Stimulated activated CD4-positive, alpha-beta T cell treated with anti-CD3 and anti-CD28 coated beads, TNF-alpha, amount 100 ng/mL, for 48 hours (primary cell): ENCODE measurements around the gene POLR3K.

Experiments used
- DNase-seq, 3 donors: peaks; one replicate each; pipeline ENCODE4 v3.0.0-alpha.2; 2020; ENCODE audit warnings: low read depth in 3 of 3

POLR3K gene

DNA sequence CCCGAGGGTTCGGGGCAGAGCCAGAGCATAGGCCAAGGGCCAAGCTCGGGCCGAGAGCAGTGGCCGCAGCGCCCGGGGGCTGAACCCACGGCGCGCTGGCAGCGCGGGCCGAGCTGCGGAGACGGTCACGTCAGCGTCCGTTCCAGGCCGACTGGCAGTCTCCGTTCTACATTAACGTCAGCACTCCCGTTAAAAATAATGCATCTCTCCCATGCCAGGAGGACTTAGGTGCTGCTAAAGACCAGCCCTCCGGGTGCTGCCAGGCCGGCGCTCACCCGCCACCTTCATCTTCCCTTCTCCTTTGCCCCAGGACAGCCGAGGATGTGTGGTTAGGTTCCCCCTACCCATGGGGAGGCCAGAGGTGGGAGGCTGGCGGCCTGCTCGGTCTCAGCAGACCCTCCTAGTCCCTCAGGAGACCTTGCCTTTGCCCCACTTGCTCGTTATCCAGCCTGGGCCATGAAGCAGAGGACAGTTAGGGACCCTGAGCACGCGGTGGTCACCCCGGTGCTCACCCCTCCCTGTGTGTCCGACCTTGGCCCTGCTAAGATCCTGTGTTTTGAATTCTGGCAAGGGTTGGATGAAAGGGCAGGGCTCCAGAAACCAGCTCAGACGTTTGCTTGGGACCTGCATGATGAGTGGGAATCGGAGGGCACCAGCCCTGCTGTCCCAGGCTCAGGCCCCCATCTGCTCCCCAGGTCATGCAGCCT is 25.2 kb upstream of the POLR3K start:
- DNase-seq = peak in 1 of 3 donors; percentile 19

DNA sequence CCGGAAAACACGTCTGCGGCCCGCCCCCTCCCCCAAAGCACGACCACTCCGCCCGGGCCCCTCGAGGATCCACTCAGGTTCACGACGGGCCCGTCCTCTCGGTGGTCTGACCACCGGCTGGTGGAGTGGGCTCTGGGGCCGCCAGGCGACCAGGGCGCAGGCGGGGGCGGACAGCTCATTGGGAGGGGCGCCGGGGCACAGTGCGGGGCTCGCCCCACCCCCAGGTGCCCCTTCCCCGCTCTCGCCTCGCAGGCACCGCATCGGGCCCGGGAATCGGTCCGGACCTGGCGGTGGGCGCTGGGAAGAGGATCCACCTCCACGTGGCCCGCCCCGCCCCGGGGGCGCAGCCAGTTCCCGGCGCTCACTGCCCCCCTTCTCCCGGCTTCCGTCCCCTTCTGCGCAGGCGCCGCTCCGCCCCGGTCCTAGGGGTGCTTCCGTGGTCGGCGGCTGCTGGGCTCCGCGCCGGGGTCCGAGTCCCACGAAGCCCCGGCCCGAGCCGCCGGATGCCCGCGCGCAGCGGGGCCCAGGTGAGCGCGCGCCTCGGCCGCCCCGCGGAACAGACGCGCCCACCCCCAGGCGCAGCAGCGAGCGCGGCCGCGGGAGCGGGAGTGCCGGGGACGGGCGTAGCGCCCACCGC is 24.5 kb upstream of the POLR3K start, which contains the start of gene MPG:
MPG (plus strand) TSS at position 419 of the 637 bp plus-strand sequence; CDS start at position 504, 85 bp downstream.
- DNase-seq = peak; percentile 58 to 78 (median 72)

DNA sequence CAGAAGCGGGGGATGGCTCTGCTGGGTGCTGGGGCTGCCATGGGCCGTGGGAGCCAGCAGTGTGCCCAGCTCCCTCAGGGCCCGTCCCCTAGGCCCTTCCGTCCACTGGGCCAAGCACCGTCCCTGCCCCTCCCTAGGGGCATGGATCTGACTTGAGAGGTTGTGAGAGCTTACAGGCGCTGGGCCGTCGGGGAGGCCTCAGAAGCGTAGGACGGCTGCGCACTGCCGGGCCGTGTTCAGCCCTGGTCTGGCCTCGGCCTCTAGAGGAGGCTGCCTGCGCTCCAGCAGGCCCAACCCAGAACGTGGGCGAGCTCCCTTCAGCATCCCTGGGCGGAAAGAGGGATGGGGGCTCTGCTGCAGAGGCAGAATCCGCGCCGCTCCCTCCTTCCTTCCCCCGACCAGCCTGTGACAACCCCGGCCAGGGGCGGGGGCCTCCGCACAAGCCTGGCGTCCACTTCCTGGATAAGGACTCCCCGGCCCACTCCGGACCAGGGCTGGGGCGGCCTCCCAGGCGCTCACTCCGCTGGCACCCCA is 23.9 kb upstream of the POLR3K start:
- DNase-seq = peak in 2 of 3 donors; percentile 12 to 31

DNA sequence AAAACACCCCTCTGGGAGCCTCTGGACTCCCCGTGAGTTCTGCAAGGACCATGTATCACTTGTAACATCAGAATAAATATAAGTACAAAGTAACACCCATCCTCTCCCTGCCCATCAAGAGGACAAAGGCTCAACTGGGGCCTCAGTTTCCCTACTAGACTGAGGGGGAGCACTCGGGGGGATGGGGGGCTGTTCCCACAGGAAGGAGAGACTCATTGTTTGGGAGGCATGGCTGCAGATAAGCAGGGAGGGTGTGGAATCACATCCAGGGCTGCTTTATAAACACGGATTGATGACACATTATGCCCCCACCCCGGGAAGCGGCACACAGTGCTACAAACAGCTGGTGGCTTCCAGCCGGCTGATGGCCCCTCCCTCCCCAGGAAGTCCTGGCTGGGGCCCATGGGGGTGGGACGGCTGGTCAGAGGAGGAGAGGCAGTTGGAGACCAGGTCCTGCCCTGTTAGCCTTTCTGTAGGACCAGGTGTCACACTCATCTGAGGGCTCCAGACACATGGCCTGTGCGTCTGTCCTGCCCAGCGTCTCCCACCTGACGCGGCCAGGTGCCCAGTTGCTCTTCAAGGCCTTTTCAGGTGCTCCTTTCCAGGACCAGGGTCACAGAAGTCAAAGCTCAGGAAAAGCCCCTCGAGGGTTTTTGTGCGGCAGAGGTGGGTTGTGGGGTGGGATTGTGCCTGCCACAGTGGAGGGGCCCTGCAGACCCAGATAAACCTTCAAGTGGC is 23.3 kb upstream of the POLR3K start:
- no peak for DNase-seq

DNA sequence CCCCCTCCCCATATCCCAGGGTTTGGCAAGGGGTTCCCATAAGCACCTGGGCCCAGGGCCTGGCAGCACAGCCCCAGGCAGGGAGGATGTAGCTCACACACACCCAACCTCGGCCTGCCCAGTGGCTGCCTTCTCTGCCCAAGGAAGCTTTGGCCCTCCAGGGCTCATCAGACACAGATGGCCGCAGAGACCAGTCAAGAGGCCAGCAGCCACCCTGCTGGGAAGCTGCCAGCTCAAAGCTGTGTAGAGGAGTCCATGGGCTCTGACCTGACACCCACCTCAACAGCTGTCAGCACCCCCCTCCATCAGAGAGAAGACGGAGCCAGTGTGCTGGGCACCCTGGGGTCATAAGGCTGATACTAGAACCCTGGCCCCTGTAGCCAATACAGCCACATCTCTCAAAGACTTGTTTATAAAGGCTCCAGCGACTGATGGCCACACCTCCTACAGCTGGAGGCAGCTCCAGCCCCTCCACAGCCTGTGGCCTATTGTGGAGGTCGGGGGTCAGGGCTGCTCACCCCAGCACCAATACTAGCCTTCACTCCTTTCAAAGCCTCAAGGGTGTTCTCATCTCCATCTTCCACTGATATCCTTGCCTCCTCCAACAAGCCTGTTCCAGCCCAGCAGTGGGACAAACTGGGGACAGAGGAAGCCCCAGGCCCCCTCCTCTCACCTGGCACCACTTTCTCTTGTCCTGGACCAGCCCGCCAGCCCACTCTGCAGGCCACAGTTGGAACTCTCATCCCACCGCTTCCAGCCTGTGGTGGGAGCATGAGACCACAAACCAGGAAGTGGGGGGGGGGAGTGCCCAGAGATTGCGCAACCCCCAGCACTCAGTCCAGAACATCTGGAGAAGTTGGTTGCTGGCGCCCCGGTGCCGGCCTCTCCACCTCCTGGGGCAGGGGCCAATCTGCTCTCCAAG is 22.4 kb upstream of the POLR3K start:
- no peak for DNase-seq

DNA sequence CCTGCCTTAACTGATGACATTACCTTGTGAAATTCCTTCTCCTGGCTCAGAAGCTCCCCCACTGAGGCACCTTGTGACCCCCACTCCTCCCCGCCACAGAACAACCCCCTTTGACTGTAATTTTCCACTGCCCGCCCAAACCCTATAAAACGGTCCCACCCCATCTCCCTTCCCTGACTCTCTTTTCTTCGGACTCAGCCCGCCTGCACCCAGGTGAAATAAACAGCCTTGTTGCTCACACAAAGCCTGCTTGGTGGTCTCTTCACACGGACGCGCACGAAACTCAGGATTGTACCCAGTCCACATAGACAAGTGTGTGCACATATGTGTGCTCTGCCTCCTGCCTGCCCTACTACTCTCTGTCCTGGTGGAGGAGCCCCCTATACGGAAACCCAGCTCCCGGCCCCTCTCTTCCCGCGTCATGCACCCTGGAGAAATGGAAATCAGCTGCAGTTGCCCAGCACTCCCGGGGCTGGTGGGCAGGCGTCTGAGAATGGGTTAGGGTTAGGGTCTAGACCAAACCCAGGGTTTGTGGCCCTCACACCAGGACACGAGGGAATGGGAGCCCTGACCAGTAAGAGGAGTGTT is 21.4 kb upstream of the POLR3K start:
- DNase-seq = no peak

DNA sequence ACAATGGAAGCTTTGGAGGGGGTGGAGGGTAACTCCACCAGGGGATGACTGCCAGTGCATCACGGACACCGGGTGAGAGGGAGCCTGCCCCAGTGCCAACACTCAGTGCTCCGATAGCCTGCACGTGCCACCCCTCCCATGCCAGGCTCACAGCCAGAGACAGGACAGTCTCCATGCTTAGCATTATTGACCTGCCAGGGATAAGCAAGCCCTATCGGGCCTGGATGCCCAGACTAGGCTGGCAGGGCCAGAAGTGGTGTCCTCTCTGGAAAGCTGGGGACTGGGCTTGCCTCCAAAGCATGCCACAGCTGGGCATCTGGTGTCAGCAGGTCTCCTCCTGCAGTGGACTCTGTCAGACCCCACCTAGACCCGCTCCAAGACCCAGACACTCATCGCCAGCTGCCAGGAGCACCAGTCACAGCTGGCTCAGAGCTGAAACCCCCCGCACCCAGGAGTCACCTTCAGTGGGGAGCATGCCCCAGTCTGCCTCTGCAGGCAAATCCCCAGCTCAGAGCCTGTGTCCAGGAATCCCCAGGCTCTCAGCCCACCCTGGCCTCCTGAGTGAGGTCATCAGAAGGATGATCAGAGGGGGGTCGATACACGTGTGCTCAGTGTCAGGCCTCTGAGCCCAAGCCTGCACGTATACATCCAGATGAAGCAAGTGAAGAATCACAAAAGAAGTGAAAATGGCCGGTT is 20.8 kb upstream of the POLR3K start:
- no peak for DNase-seq

DNA sequence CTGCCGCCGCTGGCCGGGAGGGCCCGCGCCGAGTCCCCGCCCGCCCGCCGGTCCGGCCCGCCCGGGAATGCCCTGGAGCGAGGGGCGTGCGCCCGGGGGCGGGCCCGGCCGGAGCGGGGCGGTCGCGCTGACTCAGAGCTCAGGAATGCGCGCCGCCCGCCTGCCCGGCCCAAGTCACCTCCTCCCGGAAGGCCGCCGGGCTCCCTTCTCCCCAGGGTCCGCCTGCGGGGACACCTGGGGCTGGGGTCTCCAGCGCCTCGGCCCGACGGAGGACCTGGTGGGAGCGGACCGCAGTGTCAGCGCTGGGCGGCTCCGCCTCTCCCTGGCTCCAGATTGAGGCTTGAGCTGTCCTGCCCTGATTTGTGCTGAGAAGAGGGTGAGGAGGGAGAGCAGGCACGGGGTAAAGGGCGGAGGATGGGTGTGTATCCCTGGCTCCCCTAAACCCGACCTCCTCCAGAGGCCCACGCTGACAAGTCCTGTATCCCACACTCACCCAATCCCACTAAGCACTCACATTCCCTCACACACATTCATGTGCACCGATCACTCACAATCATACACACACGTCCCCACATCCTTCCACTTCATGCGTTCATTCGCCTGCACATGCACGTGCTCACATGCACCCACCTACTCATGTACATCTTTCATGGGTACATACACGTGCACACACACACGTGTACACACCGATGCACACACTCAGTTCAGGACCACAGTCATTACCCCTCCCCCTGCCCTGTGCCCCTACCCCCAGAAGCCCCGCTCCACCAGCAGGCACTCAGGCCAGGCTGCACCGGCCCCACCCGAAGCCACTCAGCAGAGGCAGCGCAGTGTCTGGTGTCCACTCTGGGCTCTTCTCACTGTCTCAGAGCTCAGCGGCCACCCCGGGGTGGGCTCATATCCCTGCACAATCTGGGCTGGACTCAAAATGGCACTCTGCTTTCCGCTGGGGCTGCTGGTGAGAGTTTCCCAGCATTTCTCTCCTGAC is 19.4 kb upstream of the POLR3K start, which contains the start of gene RHBDF1:
RHBDF1 (minus strand) TSS at position 71 of the 988 bp plus-strand sequence. CDS start 7,616 bp downstream, outside the sequence.
- no peak for DNase-seq

DNA sequence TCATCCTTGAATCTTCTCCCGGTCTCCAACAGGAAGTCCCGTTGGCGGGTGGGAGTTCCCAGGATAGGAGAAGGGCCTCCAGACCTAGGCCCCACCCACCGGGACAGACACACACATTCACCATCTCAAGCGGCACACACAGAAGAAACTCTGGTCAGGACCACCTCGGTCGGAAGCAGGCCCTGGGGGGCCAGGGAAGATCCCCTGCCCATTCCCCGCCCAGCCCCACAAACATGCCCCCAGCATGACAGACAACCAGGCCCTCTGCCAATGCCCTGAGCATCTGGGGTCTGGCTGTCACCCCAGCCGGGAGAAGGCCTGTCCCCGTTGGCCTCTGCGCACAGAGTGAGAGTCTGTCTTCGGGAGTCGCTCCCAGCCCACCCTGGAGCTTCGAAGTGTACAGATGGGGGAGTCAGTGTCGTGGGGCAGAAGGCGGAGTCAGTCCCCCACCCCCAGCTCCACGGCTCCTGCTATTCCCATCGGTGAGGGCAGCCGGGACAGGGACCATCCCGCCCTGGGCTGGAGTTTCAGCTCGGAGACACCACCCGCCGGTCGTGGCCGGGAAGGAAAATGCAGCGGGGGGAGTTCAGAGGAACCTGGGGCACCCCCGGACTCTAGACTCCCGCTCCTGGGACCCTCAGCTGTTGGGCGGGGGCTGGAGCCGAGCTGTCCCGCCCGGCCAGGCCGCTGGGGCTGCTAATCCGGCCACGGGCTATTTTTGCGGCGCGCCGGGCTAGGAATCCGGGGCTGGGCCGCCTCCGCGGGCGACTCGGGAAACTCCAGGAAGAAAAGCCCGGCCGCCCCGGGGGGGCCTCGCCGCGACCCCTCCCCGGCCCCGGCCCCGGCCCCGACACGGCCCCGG is 18.4 kb upstream of the POLR3K start:
- no peak for DNase-seq

DNA sequence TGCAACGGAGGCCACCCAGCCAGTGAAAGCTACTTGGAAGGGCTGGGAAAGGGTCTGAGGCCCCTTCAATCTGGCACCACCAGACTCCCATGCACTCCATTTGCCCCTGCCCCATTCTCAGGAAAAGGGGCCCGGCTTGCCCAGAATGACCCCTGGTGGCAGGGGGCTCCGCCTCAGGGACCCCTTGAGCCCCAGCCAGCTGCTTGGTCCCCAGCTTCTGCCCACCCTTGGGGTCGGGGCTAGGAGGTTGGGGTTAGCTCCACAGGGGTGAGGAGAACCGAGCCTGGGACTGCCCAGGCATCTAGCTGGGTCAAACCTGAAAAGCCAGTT is 17.8 kb upstream of the POLR3K start:
- DNase-seq = no peak

DNA sequence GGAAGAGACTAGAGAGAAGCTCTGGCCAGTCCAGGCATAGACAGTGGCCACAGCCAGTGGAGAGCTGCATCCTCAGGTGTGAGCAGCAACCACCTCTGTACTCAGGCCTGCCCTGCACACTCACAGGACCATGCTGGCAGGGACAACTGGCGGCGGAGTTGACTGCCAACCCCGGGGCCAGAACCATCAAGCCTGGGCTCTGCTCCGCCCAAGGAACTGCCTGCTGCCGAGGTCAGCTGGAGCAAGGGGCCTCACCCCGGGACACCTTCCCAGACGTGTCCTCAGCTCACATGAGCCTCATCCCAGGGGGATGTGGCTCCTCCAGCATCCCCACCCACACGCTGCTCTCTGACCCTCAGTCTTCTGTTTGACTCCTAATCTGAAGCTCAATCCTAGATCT is 15.8 kb upstream of the POLR3K start:
- DNase-seq = no peak

DNA sequence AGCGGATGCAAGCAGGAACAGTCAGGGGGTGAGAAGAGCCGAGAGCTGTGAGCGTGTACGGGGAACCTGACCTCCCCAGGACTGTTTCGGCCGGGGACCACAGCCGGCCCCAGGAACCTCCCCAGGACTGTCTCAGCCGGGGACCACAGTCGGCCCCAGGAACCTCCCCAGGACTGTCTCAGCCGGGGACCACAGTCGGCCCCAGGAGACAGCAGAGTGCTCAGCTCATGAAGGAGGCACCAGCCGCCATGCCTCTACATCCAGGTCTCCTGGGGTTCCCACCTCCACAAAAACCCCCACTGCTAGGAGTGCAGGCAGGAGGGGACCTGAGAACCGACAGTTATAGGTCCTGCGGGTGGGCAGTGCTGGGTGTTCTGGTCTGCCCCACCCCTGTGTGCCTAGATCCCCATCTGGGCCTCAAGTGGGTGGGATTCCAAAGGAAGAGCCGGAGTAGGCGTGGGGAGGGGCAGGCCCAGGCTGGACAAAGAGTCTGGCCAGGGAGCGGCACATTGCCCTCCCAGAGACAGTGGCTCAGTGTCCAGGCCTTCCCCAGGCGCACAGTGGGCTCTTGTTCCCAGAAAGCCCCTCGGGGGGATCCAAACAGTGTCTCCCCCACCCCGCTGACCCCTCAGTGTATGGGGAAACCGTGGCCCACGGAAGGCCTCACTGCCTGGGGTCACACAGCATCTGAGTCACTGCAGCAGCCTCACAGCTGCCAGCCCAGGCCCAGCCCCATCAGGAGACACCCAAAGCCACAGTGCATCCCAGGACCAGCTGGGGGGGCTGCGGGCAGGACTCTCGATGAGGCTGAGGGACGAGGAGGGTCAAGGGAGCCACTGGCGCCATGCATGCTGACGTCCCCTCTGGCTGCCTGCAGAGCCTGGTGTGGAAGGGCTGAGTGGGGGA is 14.7 kb upstream of the POLR3K start:
- no peak for DNase-seq

DNA sequence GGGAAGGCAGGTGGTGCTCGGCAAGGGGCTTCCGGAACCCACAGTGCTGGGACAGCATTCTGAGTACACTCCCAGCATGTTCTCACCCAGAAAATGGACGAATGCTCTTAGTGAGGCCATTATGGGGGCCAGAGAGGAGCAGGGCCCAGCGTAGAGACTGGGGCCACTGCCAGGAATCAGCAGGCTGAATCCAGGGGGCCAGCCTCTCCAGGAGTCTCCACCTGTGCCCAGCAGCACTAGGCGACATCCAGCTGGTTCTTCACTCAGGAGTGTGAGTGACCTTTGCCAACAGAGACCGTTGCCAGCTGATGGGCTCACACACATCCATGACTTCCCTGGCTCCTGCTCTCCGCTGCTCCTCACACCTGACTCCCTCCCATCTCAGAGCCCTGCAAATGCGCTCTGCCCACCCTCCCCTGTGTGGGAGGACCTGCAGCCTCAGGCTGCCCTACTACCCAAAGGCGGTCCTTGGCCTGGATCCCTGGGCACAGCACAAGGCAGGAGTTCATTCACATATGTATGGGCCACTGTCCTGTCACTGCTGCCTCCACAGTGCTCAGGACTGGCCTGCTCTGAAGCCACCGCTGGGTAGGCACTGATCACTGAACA is 13.9 kb upstream of the POLR3K start:
- no peak for DNase-seq

DNA sequence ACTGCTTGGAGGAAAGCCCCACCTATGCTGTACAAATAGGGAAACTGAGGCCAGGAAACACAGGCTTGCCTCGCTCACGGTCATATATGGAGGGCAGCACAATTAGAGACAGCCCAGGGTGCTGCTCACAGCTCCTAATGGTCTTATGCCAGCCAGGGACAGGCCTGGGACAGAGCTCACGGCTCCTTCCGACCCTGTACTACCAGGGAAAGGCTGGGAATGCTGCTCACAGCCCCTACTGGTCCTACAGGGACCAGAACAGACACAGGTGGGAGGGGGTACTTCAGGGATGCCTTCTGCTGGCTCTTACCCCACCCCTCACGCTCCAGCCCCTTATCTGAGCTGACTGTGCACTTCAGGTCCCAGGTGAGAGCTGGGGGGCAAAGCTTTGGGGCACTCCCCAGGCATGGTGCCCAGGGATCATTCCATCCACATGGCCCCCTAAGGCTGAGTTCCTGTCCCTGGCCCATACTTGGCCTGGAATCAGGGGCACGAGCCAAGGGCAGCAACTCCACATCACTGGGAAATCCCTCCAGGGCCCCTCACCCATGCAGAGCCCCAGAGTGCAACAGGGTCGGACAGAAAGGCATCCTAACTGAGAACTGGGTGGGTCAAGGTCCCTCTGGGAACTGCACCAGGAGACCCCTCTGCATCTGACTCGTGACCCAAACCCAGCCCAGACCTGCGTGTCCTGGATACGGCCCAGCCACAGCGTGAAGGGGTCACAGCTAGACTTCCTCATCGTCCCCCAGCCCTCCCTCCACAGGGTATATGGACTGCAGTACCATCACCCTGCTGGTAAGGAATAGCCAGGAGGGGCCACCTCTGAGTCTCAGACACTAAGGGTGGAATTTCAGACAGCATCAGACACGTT is 13.1 kb upstream of the POLR3K start:
- DNase-seq = no peak

DNA sequence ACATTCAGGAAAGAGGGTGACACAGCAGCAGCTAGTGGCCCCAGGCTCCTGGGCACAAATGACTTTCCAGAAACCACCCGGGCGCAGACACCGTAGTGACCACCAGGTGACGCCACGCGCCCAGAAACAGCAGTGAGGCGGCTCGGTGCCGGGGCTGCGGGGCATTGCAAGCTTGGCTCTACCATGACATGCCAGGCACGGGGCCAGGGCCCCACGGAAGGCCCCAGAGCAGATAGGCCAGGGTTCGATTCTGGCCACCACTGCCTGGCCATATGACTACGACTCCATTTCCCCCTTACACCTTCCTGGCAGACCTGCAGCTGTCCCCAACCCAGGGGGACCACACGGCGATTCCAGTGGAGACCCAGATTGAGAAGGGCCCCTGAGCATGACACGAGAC is 12.3 kb upstream of the POLR3K start:
- peak; percentile 79 to 85 (median 80) for DNase-seq

DNA sequence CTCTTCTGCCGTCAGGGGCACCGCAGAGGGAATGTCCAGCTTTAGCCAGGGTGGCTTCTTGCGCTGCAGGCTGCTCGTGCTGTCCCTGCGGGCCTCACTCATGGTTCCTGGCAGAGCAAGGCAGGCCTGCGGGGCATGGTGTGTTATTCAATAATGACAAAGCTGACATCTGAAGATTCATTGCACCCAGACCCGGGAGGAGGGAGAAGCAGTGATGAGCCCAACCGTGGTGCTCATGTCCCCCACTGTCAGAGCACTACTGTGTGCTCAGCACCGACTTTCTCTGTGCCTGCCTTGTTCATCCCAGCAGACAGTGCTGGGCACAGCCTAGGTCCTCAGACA is 11.5 kb upstream of the POLR3K start:
- no peak for DNase-seq
